Measurements from ENCODE around the gene RYR3.

- TF ChIP-seq CTCF (tag by site-specific recombination; IDR thresholded peaks at IDR 0.05), result 0 out of 2 replicates have a peak, but pooled peaks have one; percentile 23
- no peak for TF ChIP-seq ZNF513 (tag by site-specific recombination; IDR thresholded peaks at IDR 0.05)
- TF ChIP-seq REST (tag by site-specific recombination; IDR thresholded peaks at IDR 0.05), result no peak
- no peak for TF ChIP-seq KLF16 (tag by site-specific recombination; IDR thresholded peaks at IDR 0.05)
- TF ChIP-seq ZNF138 (tag by site-specific recombination; IDR thresholded peaks at IDR 0.05; ENCODE audit: borderline replicate concordance), result no peak
- no peak for TF ChIP-seq ZNF571 (tag by site-specific recombination; IDR thresholded peaks at IDR 0.05)
- TF ChIP-seq ZNF704 (tag by site-specific recombination; IDR thresholded peaks at IDR 0.05), result no peak
- TF ChIP-seq ZNF560 (tag by site-specific recombination; IDR thresholded peaks at IDR 0.05; ENCODE audit: borderline replicate concordance), result no peak
- TF ChIP-seq ZNF791 (tag by site-specific recombination; IDR thresholded peaks at IDR 0.05), result no peak
Observed at GRCh38 chr15:33735637-33736247, 425.0 kb downstream of the RYR3 start.

All from HEK293 (cell line).